RWPE1 (cell line): ENCODE results near the gene KRTAP10-1.

ENCODE experiments used
- CTCF ChIA-PET: fragments of 350-600 bp; sonication (Branson Sonifier 250); formaldehyde crosslinking; extraction: SDS; loops from one replicate; lab custom pipeline; 2021; lab: Yijun Ruan, JAX
- POLR2A ChIA-PET: fragments of 400-600 bp; formaldehyde crosslinking; extraction: SDS; loops from one replicate; lab custom pipeline; 2020; ENCODE audit warnings: antibody characterized with exemption; ENCODE audit not compliant: low non-redundant PET; lab: Yijun Ruan, JAX
- DNase-seq: peaks from one replicate; pipeline ENCODE4 v3.0.0; 2012; ENCODE audit warnings: low spot score
- H3K27ac ChIP-seq: fragments of 450-650 bp; 2 replicates; pipeline ENCODE4 v1.5.1; 2017
- TF ChIP-seq, protein P1 (sequence below): fragments of 450-650 bp; conservative IDR thresholded peaks from 2 replicates; pipeline ENCODE4 v1.5.1; 2017; ENCODE audit warnings: low read depth, mild to moderate bottlenecking

Gene KRTAP10-1

DNA sequence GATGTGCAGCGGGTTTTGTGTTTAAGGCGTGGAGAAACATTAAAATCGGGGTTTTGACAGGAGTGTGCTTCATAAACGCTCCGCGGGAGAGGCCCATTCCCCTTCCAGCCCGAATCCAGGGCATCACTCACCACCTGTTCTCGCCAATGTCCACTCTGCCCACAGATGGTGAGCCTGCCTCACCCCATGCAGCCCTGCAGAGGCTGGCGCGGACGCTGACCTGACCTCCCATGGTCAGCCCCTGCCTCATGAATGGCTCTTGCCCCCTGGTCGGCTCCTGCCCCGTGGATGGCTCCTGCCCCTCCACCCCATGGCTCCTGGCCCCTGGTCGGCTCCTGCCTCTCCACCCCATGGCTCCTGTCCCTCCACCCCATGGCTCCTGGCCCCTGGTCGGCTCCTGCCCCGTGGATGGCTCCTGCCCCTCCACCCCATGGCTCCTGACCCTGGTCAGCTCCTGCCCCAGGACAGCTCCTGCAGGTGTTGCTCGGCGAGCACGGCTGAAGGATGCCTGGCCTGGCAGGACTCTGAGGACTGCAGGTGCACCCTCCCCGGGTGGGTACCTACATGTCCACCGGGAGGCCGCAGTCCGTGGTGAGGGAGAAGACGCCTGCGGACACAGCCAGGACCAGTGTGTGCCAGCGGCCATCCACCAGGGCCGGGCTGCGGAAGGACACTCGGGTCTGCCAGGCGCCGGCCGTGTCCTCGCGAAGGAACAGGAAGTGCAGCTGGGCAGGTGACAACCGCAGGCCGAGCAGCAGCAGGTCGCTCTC is 6.7 kb downstream of the KRTAP10-1 start:
- H3K27ac ChIP-seq: no peak overlapping the region
- CTCF ChIA-PET: no interaction called here
- TF ChIP-seq, protein P1, sequence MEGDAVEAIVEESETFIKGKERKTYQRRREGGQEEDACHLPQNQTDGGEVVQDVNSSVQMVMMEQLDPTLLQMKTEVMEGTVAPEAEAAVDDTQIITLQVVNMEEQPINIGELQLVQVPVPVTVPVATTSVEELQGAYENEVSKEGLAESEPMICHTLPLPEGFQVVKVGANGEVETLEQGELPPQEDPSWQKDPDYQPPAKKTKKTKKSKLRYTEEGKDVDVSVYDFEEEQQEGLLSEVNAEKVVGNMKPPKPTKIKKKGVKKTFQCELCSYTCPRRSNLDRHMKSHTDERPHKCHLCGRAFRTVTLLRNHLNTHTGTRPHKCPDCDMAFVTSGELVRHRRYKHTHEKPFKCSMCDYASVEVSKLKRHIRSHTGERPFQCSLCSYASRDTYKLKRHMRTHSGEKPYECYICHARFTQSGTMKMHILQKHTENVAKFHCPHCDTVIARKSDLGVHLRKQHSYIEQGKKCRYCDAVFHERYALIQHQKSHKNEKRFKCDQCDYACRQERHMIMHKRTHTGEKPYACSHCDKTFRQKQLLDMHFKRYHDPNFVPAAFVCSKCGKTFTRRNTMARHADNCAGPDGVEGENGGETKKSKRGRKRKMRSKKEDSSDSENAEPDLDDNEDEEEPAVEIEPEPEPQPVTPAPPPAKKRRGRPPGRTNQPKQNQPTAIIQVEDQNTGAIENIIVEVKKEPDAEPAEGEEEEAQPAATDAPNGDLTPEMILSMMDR: no peak
- POLR2A ChIA-PET: no interaction called here
- DNase-seq: no peak

DNA sequence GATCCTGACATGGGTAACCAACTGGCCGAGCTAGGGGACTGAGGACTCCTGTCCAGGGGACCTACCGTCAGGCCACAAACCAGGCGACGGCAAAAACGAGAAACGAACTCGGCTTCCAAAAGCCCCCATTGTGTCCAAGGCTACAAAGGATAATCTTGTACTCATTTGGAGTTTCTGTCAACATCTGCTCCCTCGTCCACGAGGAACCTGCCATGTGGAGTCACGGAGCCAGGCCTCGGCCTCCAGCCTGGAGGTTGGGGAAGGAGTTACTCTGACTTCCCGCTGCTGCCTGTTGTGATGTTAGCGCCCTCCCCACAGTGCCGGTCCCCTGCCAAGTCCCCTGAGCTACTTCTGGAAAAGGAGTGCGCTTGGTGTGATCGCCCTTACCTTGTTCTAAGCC is 7.3 kb downstream of the KRTAP10-1 start:
- no peak for DNase-seq
- H3K27ac ChIP-seq: no peak overlapping the region
- TF ChIP-seq, protein P1: no peak
- ChIA-PET POLR2A (no interaction called here), CTCF (no interaction called here)

DNA sequence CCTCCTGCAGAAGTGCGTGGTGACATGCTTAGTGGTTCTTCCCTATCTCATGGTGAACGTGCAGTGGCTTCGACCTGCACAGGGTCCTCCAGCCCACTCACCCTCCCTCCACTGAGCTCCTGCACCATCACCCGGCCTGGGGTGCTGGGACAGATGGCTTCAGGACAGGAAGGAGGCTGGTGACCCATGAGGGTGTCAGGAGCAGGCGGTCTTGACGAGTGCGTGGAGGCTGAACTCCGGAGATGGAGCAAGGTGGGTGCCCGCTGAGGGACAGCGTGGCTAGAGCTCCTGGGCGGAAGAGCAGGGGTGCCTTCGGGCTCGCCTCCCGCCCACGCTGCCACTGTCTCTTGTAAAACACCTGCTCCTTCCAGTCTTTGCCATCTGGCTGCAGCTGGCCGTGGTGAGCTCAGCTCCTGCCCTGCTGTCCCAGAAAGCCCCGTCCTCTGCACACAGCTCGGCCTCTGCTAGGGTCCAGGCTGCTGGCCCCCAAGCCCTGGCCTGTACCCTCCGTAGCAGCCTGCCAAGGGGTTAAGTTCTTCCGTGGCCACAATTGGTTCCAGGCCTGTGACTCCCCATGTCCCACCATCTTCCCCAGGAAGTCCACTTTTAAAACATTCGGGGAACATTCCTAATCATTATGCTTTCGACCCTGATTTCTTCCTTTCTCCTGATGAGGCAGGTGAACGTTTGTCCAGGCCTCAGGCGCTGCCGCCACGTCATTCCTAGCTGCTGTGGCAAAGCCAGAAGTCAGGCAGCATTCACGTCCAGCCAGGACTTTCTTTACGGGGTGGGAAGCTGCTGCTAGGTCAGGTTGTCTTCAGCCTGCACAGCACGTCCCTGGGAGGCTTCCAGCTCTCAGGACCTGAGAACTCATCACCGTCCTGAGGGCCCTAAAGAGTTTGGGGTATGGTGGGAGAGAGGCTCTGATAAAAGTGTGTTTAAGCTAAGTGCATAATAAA is 8.1 kb downstream of the KRTAP10-1 start:
- ChIA-PET POLR2A (no interaction called here), CTCF (no interaction called here)
- H3K27ac ChIP-seq: no peak overlapping the region
- TF ChIP-seq, protein P1: no peak
- no peak for DNase-seq

DNA sequence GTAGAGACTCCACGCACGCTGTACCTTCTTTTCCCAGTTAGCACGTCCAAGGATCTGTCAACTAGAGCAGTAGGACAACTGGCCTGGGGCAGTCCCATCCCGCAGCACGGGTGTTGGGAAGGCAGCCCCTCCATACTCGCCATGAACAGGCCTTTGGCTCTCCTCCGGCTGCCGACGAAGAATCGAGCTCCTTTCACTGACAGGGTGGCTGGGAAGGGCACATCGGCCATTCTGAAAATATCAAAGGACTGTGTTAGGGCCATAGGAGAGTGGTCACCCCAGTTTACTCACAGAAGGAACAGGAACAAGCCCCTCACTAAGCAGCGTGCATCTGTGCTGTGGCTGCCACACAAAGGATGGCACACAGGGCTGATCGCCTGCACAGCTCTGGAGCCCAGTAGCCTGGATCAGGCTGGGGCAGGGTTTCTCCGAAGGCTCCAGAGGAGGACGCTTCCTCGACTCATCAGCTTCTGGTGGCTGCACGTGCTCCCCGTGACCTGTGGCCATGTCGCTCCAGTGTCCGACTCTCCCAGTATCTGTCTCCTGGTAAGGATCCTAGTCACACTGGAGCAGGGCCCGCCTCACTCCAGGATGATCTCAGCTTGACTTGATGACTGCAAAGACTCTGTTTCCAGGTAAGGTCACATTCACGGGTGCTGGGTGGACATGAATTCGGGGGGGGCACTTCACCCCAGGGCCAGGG is 8.9 kb downstream of the KRTAP10-1 start:
- TF ChIP-seq, protein P1: no peak
- no peak overlapping the region for H3K27ac ChIP-seq
- ChIA-PET POLR2A (no interaction called here), CTCF (no interaction called here)
- no peak for DNase-seq

DNA sequence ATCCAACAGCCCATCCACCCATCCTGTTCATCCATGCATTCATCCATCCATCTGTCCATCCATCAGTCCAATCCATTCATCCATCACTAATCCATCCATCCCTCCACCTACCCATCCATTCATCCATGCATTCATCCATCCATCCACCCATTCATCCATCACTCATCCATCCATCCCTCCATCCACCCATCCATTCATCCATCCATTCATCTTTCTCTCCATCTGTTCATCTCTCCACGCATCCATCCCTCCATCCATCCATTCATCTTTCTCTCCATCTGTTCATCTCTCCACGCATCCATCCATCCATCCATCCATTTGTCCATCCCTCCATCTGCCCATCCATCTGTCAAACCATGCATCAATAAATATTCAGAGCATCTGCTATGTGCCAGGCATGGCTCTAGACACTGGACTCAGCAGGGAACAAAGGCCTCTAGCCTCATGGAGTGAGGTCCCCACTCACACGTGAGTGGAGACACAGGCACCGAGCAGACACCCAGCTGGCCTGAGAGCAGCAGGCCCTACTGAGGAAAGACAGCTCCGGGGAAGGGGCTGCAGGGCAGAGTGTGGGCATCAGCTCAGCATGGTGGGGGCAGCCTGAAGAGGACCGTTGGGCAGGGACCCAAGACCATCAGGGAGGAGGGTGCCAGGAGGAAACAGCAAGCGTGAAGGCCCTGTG is 9.6 kb downstream of the KRTAP10-1 start:
- H3K27ac ChIP-seq: no peak overlapping the region
- TF ChIP-seq, protein P1: no peak
- POLR2A ChIA-PET: no interaction called here
- DNase-seq: no peak
- CTCF ChIA-PET: no interaction called here
